Heart right ventricle (tissue), 16 donors: Measurements from ENCODE around the gene LRP1B. TPM values are rescaled to one million over a fixed set of nuclear protein-coding genes. Genes with fewer than 3 reads are reported as not detected.
"Not testable (repeated sequence)": the region's sequence is repeated elsewhere in the genome, so short reads cannot be mapped to it uniquely, and the experiment has no call there.

Source experiments
- ATAC-seq, 8 donors: fragments of 200-7000 bp; cut with Tn5 transposase; one replicate each; pipeline ENCODE4 v1.9.1; 2020; ENCODE audit warnings: mild to moderate bottlenecking in 8 of 8, moderate library complexity in 8 of 8, moderate number of reproducible peaks in 1 of 8
- DNase-seq, 2 donors: peaks; one replicate each; pipeline ENCODE4 v3.0.0-alpha.2; 2020
- H3K27ac ChIP-seq, 10 donors: fragments of 200-600 bp; sonication (generic) in 2 of 10; one replicate each; pipeline versions ENCODE4 v1.5.0 to v1.8.0; 2020 to 2022; ENCODE audit warnings: mild to moderate bottlenecking in 3 of 10
- H3K27me3 ChIP-seq, 7 donors: fragments of 200-600 bp; one replicate each; pipeline ENCODE4 v1.8.0; 2021 to 2022; ENCODE audit warnings: mild to moderate bottlenecking in 2 of 7
- H3K36me3 ChIP-seq, 9 donors: fragments of 200-600 bp; sonication (generic) in 1 of 9; one replicate each; pipeline versions ENCODE4 v1.5.0 to v1.8.0; 2020 to 2022; ENCODE audit warnings: mild to moderate bottlenecking in 2 of 9
- H3K4me1 ChIP-seq, 9 donors: fragments of 200-600 bp; sonication (generic) in 1 of 9; one replicate each; pipeline versions ENCODE4 v1.5.0 to v1.8.0; 2020 to 2022; ENCODE audit warnings: mild to moderate bottlenecking in 4 of 9
- H3K4me3 ChIP-seq, 10 donors: fragments of 200-600 bp; sonication (generic) in 2 of 10; one replicate each; pipeline versions ENCODE4 v1.5.0 to v1.8.0; 2020 to 2022; ENCODE audit warnings: mild to moderate bottlenecking in 7 of 10, moderate library complexity in 2 of 10
- H3K9me3 ChIP-seq, 11 donors: fragments of 200-600 bp in 10 of 11; sonication (generic) in 2 of 11; one replicate each; pipeline versions ENCODE4 v1.5.0 to v1.8.0; 2013 to 2022; ENCODE audit warnings: mild to moderate bottlenecking in 2 of 11, control low read depth in 1 of 11, moderate library complexity in 1 of 11
- CTCF ChIP-seq, 9 donors: fragments of 200-600 bp; sonication (generic) in 2 of 9; IDR thresholded peaks; one replicate each; pipeline versions ENCODE4 v1.5.0 to v1.8.0; 2021 to 2022; ENCODE audit warnings: antibody characterized with exemption in 9 of 9, mild to moderate bottlenecking in 5 of 9, moderate library complexity in 1 of 9
- whole genome bisulfite sequencing, 2 donors: extraction: QIAGEN DNeasy Blood & Tissue Kit; methylation state at CpG; one replicate each; pipeline ENCODE4 v1.1.7; 2013; ENCODE audit warnings: inconsistent platforms in 1 of 2; 5-methylcytosine and 5-hydroxymethylcytosine counted together
- intact Hi-C, 10 donors: fragments of 100-400 bp; cut with DNase I; formaldehyde crosslinking; loops; one replicate each; pipeline versions ENCODE4 v1.11.1 to v1.14.2; 2022
- polyA plus RNA-seq, 2 donors: library from polyadenylated mRNA; stranded (reverse); fragments of 200-250 nt; gene quantifications; one replicate each; pipeline ENCODE4 v1.2.3, GENCODE V29; 2013
- total RNA-seq, 10 donors: library from RNA; stranded (reverse); fragmentation: NEBNext Ultra II Directional in 3 of 10; extraction: Animal tissue kit (Norgen Biotek cat#: 25700) in 3 of 10; gene quantifications; one replicate each; pipeline versions ENCODE4 v1.2.1 to v1.2.4, GENCODE V29; 2021 to 2023
- donor health status: Arrhythmogenic right ventricular cardiomyopathy.
- donor health status: ischemic (EF 13 %, LVEDD 7.1; RV severe dilation, severe dysfunction).
- donor health status: healthy with polysubstance abuse.
- donor health status: DM: no; HTN: yes; CAD: no.
- donor health status: DM: no; HTN: no; CAD: no.
- donor health status: ischemic (EF 25% LVEDD 6.9; RV normal size, moderate dysfunction).
- donor health status: ischemic (EF 25% LVEDD 5.7; RV mildly dilated, moderate dysfunction).
- donor health status: healthy.
- donor health status: DM: yes; HTN: yes; CAD: no.
- donor health status: Ischemic cardiomyopathy.
- donor health status: ischemic (EF 35%, LVEDD 5.7; RV mildly dilated, moderate dysfunction).
- donor health status: nonischemic (EF 11% LVEDD 7.7; RV severe dilation, severe dysfunction).
- donor health status: DM: yes; HTN: yes; CAD: no.
- donor health status: PGD.
- donor health status: ischemic (EF 29% LVEDD 5.4; RV normal size, mild dysfunction).
- donor health status: nonischemic (EF 23%, LVEDD 6.1; RV moderate dilation, normal function).

Gene LRP1B
- total and polyA plus RNA-seq, 12 donors, result 0.02 to 0.27 (median 0.14) TPM; not detected in 1

DNA sequence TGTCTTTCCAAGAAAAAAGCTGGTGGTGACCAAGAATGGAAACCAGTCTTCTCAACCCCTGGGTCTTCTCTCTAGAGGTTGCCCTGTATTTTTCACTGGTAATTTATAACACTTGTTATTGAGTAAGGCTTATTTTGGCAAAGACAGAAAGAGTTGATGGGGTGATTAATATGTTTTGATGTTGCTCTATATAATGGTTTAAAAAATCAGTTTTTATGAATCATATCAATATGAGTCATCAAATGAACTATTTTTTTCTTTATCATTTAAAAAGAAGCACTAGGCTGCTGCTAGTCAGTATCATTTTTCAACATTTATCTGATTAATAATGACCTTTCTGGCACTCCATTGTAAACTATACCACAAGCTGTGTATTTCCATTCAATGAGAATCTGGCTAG, 1142.2 kb downstream of the LRP1B start:
- ATAC-seq (no peak), DNase-seq (no peak)
- no peaks in the 10 kb centered on the region for H3K4me1 ChIP-seq
- intact Hi-C loops, result no loop called here
- TF ChIP-seq CTCF (IDR thresholded peaks at IDR 0.05), result no peak
- no peaks in the 10 kb centered on the region for H3K36me3 ChIP-seq
- no peak overlapping the region for H3K4me3 ChIP-seq
- no peaks in the 10 kb centered on the region for H3K27me3 ChIP-seq
- H3K9me3 ChIP-seq, result no peaks in the 10 kb centered on the region
- no peak overlapping the region for H3K27ac ChIP-seq

DNA sequence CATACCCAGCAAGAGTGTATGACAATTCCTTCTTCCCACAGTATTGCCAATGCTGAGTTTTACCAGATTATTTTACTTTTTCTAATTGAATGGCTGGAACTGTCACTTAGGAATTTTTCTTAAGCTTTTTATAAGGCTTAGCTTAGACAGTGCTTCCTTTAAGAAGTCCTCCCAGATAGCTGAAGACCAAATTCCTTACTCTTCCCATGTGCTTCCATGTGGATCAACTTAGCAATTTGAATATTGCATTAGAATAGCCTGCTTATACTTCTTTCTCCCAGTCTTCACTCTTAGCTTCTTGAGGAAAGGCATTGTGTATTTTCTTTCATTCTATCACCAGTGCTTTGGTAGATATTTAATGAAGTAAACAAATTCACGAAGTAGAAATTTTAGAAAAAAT, 1144.4 kb downstream of the LRP1B start:
- H3K27ac ChIP-seq, result no peak overlapping the region
- no peaks in the 10 kb centered on the region for H3K4me1 ChIP-seq
- ATAC-seq (no peak), DNase-seq (no peak)
- H3K27me3 ChIP-seq, result no peaks in the 10 kb centered on the region
- no peaks in the 10 kb centered on the region for H3K36me3 ChIP-seq
- WGBS, 2 donors, result 62 to 75% methylated on average over 1 of the region's 1 CpG
- intact Hi-C loops, result no loop called here
- TF ChIP-seq CTCF (IDR thresholded peaks at IDR 0.05), result no peak
- no peak overlapping the region for H3K4me3 ChIP-seq
- no peaks in the 10 kb centered on the region for H3K9me3 ChIP-seq

- H3K27ac ChIP-seq, result no peak overlapping the region
- DNase-seq, result no peak
- no peaks in the 10 kb centered on the region for H3K27me3 ChIP-seq
- H3K36me3 ChIP-seq, result no peaks in the 10 kb centered on the region
- no peaks in the 10 kb centered on the region for H3K9me3 ChIP-seq
- no peak for TF ChIP-seq CTCF (IDR thresholded peaks at IDR 0.05)
- no peak for ATAC-seq
- no peaks in the 10 kb centered on the region for H3K4me1 ChIP-seq
- intact Hi-C loops, result no loop called here
- H3K4me3 ChIP-seq, result no peak overlapping the region
Measured at GRCh38 chr2:140975237-140975636, 1155.6 kb downstream of the LRP1B start.

DNA sequence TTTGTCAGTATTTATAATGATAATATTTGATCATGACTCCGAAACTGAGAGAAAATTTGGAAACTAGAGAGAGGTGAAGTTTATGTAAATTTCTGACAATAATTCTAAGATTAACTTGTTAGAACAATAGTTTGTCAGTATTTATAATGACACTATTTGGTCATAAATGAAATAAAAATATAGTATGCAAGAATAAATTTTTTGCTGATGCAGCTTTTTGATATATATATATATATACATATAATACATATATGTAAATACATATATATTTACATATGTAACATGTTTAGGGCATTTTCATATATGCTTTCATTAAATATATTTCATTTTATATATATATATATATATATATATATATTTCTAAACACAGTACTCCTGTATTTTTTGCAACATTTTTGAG, 1158.1 kb downstream of the LRP1B start:
- Histone ChIP-seq H3K27ac (no peak overlapping the region), H3K27me3 (no peaks in the 10 kb centered on the region), H3K36me3 (no peaks in the 10 kb centered on the region), H3K4me3 (no peak overlapping the region), H3K9me3 (no peaks in the 10 kb centered on the region), H3K4me1 (no peaks in the 10 kb centered on the region)
- no peak for ATAC-seq
- WGBS, 2 donors, result 87 to 88% methylated on average over 1 of the region's 1 CpG
- DNase-seq, result no peak
- intact Hi-C loops, result no loop called here
- no peak for TF ChIP-seq CTCF (IDR thresholded peaks at IDR 0.05)

- H3K4me3 ChIP-seq, H3K36me3 ChIP-seq, intact Hi-C loops, H3K4me1 ChIP-seq, H3K9me3 ChIP-seq, H3K27me3 ChIP-seq, DNase-seq, ATAC-seq, H3K27ac ChIP-seq: not testable (repeated sequence)
- 47 to 82% methylated on average over 11 of the region's 11 CpGs for WGBS, 2 donors
Measured at GRCh38 chr2:140964324-140964723, 1166.5 kb downstream of the LRP1B start.
